ENCODE data around the gene GPR18. TPM values are rescaled to one million over a fixed set of nuclear protein-coding genes. Genes with fewer than 3 reads are reported as not detected.

Gene GPR18
- polyA plus RNA-seq (2013, experiment 1 of 2): not detected
- not detected for polyA plus RNA-seq (2013, experiment 2 of 2)

GRCh38 chr13:99258210-99258860 is at the start of gene GPR18:
GPR18 (minus strand) TSS chr13:99258379; CDS start chr13:99255872, 2,507 bp downstream.
- Histone ChIP-seq H3K36me3 (ENCODE audit: insufficient read depth, low read length) (peaks cover 30% of the 10 kb centered on the region), H3K27ac (ENCODE audit: low read depth, low read length) (no peak within 1 kb of the TSS), H3K9me3 (ENCODE audit: insufficient read depth, low read depth, low read length) (no peaks in the 10 kb centered on the region), H3K4me3 (ENCODE audit: low read length) (no peak within 1 kb of the TSS), H3K9ac (ENCODE audit: low read depth, low read length) (no peak within 1 kb of the TSS), H3K27me3 (ENCODE audit: insufficient read depth, low read length) (no peaks in the 10 kb centered on the region), H3K4me1 (ENCODE audit: insufficient read depth, low read length) (no peaks in the 10 kb centered on the region)
- 96% methylated on average over 4 of the region's 4 CpGs for WGBS

GRCh38 chr13:99307648-99308339 is 49.6 kb upstream of the GPR18 start:
- Histone ChIP-seq H3K4me3 (ENCODE audit: low read length) (no peak overlapping the region), H3K36me3 (ENCODE audit: insufficient read depth, low read length) (no peaks in the 10 kb centered on the region), H3K4me1 (ENCODE audit: insufficient read depth, low read length) (peaks cover 25% of the 10 kb centered on the region), H3K27me3 (ENCODE audit: insufficient read depth, low read length) (no peaks in the 10 kb centered on the region), H3K27ac (ENCODE audit: low read depth, low read length) (peak overlapping the region; percentile 58), H3K9ac (ENCODE audit: low read depth, low read length) (no peak overlapping the region), H3K9me3 (ENCODE audit: insufficient read depth, low read depth, low read length) (no peaks in the 10 kb centered on the region)
- 79% methylated on average over 6 of the region's 6 CpGs for WGBS

- peaks cover 25% of the 10 kb centered on the region for H3K4me1 ChIP-seq (ENCODE audit: insufficient read depth, low read length)
- no peaks in the 10 kb centered on the region for H3K27me3 ChIP-seq (ENCODE audit: insufficient read depth, low read length)
- peak within 1 kb of the TSS; percentile 58 for H3K27ac ChIP-seq (ENCODE audit: low read depth, low read length)
- H3K4me3 ChIP-seq (ENCODE audit: low read length): no peak within 1 kb of the TSS
- H3K36me3 ChIP-seq (ENCODE audit: insufficient read depth, low read length): no peaks in the 10 kb centered on the region
- H3K9me3 ChIP-seq (ENCODE audit: insufficient read depth, low read depth, low read length): no peaks in the 10 kb centered on the region
- H3K9ac ChIP-seq (ENCODE audit: low read depth, low read length): no peak within 1 kb of the TSS
- 79% methylated on average over 2 of the region's 4 CpGs for WGBS
These were observed 49.1 kb upstream of the GPR18 start, which contains the start of gene GPR183 for GRCh38 chr13:99307247-99307646. GPR183 (minus strand) TSS chr13:99307399; CDS start chr13:99296145, 11,254 bp downstream.

- peaks cover 19% of the 10 kb centered on the region for H3K4me1 ChIP-seq (ENCODE audit: insufficient read depth, low read length)
- no peak overlapping the region for H3K27ac ChIP-seq (ENCODE audit: low read depth, low read length)
- H3K9me3 ChIP-seq (ENCODE audit: insufficient read depth, low read depth, low read length): no peaks in the 10 kb centered on the region
- WGBS: 96% methylated on average over 8 of the region's 8 CpGs
- no peak overlapping the region for H3K9ac ChIP-seq (ENCODE audit: low read depth, low read length)
- no peaks in the 10 kb centered on the region for H3K36me3 ChIP-seq (ENCODE audit: insufficient read depth, low read length)
- no peak overlapping the region for H3K4me3 ChIP-seq (ENCODE audit: low read length)
- no peaks in the 10 kb centered on the region for H3K27me3 ChIP-seq (ENCODE audit: insufficient read depth, low read length)
These were observed 47.4 kb upstream of the GPR18 start for GRCh38 chr13:99305566-99305965.

GRCh38 chr13:99305158-99305557 is 47.0 kb upstream of the GPR18 start:
- H3K9me3 ChIP-seq (ENCODE audit: insufficient read depth, low read depth, low read length): no peaks in the 10 kb centered on the region
- 82% methylated on average over 5 of the region's 5 CpGs for WGBS
- no peaks in the 10 kb centered on the region for H3K27me3 ChIP-seq (ENCODE audit: insufficient read depth, low read length)
- no peak overlapping the region for H3K4me3 ChIP-seq (ENCODE audit: low read length)
- H3K36me3 ChIP-seq (ENCODE audit: insufficient read depth, low read length): no peaks in the 10 kb centered on the region
- H3K9ac ChIP-seq (ENCODE audit: low read depth, low read length): no peak overlapping the region
- no peak overlapping the region for H3K27ac ChIP-seq (ENCODE audit: low read depth, low read length)
- peaks cover 18% of the 10 kb centered on the region; the same call in 1 of the 2 replicates for H3K4me1 ChIP-seq (ENCODE audit: insufficient read depth, low read length)

- no peaks in the 10 kb centered on the region for H3K9me3 ChIP-seq (ENCODE audit: insufficient read depth, low read depth, low read length)
- 81% methylated on average over 1 of the region's 4 CpGs for WGBS
These were observed 46.4 kb upstream of the GPR18 start for GRCh38 chr13:99304541-99304940.

GRCh38 chr13:99303863-99304521 is 45.8 kb upstream of the GPR18 start:
- peaks cover 18% of the 10 kb centered on the region; the same call in 1 of the 2 replicates for H3K4me1 ChIP-seq (ENCODE audit: insufficient read depth, low read length)
- no peak overlapping the region for H3K4me3 ChIP-seq (ENCODE audit: low read length)
- H3K9ac ChIP-seq (ENCODE audit: low read depth, low read length): no peak overlapping the region
- H3K27me3 ChIP-seq (ENCODE audit: insufficient read depth, low read length): no peaks in the 10 kb centered on the region
- no peaks in the 10 kb centered on the region for H3K36me3 ChIP-seq (ENCODE audit: insufficient read depth, low read length)
- H3K9me3 ChIP-seq (ENCODE audit: insufficient read depth, low read depth, low read length): no peaks in the 10 kb centered on the region
- WGBS: 93% methylated on average over 13 of the region's 14 CpGs
- H3K27ac ChIP-seq (ENCODE audit: low read depth, low read length): no peak overlapping the region

More at GRCh38 chr13:99304541-99304940, 46.4 kb upstream of the GPR18 start:
- Histone ChIP-seq H3K36me3 (ENCODE audit: insufficient read depth, low read length) (no peaks in the 10 kb centered on the region), H3K27me3 (ENCODE audit: insufficient read depth, low read length) (no peaks in the 10 kb centered on the region), H3K4me1 (ENCODE audit: insufficient read depth, low read length) (peaks cover 18% of the 10 kb centered on the region; the same call in 1 of the 2 replicates), H3K4me3 (ENCODE audit: low read length) (no peak overlapping the region), H3K27ac (ENCODE audit: low read depth, low read length) (no peak overlapping the region), H3K9ac (ENCODE audit: low read depth, low read length) (no peak overlapping the region)

- Histone ChIP-seq H3K9ac (ENCODE audit: low read depth, low read length) (no peak overlapping the region), H3K4me3 (ENCODE audit: low read length) (no peak overlapping the region), H3K27ac (ENCODE audit: low read depth, low read length) (no peak overlapping the region), H3K4me1 (ENCODE audit: insufficient read depth, low read length) (peaks cover 16% of the 10 kb centered on the region; the same call in 1 of the 2 replicates), H3K27me3 (ENCODE audit: insufficient read depth, low read length) (no peaks in the 10 kb centered on the region), H3K36me3 (ENCODE audit: insufficient read depth, low read length) (no peaks in the 10 kb centered on the region), H3K9me3 (ENCODE audit: insufficient read depth, low read depth, low read length) (no peaks in the 10 kb centered on the region)
- 92% methylated on average over 8 of the region's 8 CpGs for WGBS
These were observed 44.7 kb upstream of the GPR18 start for GRCh38 chr13:99302637-99303505.

GRCh38 chr13:99301913-99302636 is 43.9 kb upstream of the GPR18 start:
- WGBS: 100% methylated on average over 1 of the region's 1 CpG
- peaks cover 8% of the 10 kb centered on the region; the same call in 1 of the 2 replicates for H3K4me1 ChIP-seq (ENCODE audit: insufficient read depth, low read length)
- no peak overlapping the region for H3K4me3 ChIP-seq (ENCODE audit: low read length)
- H3K36me3 ChIP-seq (ENCODE audit: insufficient read depth, low read length): no peaks in the 10 kb centered on the region
- H3K27ac ChIP-seq (ENCODE audit: low read depth, low read length): no peak overlapping the region
- no peak overlapping the region for H3K9ac ChIP-seq (ENCODE audit: low read depth, low read length)
- no peaks in the 10 kb centered on the region for H3K9me3 ChIP-seq (ENCODE audit: insufficient read depth, low read depth, low read length)
- no peaks in the 10 kb centered on the region for H3K27me3 ChIP-seq (ENCODE audit: insufficient read depth, low read length)

Measured in HUES64 (cell line).